Choroid plexus epithelial cell (primary cell): ENCODE data around the gene SLC2A8.
A peak's percentile ranks its signal among the peaks of the same experiment; 100 is the strongest.

Experiments
- DNase-seq: peaks from one replicate; pipeline ENCODE4 v3.0.0-alpha.2; 2010; ENCODE audit warnings: low read depth
- H3K4me3 ChIP-seq: 2 replicates; pipeline ENCODE4 v1.5.1; 2011; ENCODE audit warnings: low read depth, mild to moderate bottlenecking, control low read depth, low read length, moderate library complexity
- TF ChIP-seq, protein P1 (sequence below): conservative IDR thresholded peaks from 2 replicates; pipeline ENCODE4 v1.5.1; 2011; ENCODE audit warnings: low read depth, mild to moderate bottlenecking, control low read depth, inconsistent platforms, low read length, moderate library complexity

Gene SLC2A8

DNA sequence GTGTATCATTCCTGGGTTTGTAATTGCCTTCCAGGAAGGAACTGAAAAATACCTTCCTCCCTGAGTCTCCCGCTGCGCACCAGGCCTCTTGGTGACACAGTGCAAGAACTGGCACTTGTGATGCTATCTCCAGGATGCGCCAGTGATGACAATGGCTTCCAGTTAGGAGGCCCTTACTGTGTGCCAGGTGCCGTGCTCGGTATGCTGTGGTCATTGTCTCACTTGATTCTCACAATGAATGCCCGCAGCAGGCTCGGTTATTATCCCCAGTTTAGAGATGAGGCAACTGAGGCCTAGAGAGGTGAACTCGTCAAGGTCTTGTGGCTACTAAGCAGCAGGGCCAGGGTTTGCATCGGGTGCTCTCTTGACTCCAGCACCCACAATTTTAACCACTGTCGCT, 31.5 kb upstream of the SLC2A8 start:
- TF ChIP-seq, protein P1, sequence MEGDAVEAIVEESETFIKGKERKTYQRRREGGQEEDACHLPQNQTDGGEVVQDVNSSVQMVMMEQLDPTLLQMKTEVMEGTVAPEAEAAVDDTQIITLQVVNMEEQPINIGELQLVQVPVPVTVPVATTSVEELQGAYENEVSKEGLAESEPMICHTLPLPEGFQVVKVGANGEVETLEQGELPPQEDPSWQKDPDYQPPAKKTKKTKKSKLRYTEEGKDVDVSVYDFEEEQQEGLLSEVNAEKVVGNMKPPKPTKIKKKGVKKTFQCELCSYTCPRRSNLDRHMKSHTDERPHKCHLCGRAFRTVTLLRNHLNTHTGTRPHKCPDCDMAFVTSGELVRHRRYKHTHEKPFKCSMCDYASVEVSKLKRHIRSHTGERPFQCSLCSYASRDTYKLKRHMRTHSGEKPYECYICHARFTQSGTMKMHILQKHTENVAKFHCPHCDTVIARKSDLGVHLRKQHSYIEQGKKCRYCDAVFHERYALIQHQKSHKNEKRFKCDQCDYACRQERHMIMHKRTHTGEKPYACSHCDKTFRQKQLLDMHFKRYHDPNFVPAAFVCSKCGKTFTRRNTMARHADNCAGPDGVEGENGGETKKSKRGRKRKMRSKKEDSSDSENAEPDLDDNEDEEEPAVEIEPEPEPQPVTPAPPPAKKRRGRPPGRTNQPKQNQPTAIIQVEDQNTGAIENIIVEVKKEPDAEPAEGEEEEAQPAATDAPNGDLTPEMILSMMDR, result no peak

DNA sequence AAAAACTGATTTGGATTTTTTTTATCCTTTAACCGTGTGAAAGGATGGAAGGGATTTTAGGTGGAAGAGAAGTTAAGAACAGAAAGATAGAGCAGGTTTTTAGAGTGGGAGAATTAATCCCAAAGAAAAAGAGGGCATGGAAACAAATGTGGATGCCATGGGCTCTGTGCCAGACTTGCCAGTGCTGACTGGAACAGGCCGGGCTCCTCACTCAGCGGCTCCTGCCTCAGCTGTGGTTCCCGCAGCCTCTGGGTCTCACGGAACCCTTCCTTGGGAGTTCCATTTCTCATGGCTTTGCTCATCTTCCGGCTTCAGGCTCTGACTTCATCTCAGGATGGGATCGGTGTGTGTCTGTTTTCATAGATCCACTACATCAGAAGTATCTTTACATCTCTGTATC, 30.4 kb upstream of the SLC2A8 start:
- TF ChIP-seq, protein P1, result no peak
- H3K4me3 ChIP-seq, result no peak overlapping the region
- no peak for DNase-seq

More for the DNA sequence above, 31.5 kb upstream of the SLC2A8 start:
- H3K4me3 ChIP-seq, result no peak overlapping the region
- DNase-seq, result no peak

DNA sequence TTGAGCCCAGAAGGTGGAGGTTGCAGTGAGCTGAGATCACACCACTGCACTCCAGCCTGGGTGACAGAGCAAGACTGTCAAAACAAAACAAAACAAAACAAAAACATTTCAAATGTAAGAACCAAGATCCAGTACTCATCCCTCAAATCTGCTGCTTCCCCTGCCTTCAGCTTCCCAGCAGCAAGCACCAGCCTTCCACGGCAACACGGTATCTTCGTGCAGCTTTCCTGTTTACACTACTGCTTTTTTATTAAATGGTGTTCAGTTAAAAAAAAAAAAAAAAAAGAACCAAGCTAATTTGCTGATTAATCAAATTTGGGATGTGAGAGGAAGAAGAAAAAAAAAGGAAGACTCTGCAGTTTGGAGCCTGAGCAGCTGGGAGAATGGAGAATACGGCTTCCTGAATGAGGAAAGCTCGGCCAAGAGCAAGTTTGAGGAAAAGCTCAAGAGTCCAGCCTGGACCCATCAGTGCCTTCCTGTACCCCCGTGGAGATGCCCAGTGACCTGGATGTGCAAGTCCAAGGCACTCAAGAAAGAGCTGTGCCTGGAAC, 28.0 kb upstream of the SLC2A8 start:
- TF ChIP-seq, protein P1, result no peak
- DNase-seq, result no peak
- no peak overlapping the region for H3K4me3 ChIP-seq

DNA sequence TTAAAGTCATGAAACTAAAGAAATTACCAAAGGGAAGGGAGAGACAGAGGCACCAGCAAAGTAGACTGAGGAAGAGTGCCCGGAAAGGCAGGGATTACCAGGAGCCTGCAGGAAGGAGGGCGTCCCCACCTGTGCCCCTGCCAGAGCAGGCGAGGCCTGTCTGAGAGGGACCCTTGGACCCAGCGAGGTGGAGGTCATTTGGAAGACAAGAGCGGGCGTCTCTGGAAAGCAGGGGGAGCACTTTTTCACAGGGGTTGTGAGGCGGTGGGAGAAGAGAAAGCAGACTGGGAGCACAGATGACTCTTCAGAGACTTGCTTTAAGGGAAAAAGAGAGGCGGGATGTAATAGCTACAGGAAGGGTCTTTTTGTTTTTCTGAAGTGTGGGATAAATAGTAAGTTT, 27.5 kb upstream of the SLC2A8 start:
- no peak overlapping the region for H3K4me3 ChIP-seq
- no peak for DNase-seq
- TF ChIP-seq, protein P1, result no peak

DNA sequence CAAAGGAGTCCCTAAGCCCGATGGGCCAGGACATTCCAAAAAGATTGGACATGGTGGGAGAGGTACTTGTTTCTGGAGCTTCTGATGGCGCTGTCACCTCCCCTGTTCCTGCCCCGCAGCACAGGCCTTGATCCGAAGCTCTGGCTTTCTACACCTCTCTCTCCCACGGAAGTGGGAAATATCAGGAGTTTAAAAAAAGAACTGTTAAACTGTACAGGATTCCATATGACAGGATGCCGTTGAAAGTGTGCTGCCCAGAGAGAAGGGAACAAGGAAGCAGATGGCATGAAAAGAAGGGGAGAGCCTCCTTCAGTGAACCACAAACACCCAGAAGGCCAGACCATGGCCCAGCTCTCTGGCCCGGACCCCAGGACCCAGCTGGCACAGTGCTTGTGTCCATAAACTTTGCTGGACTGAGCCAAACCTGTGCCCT, 26.8 kb upstream of the SLC2A8 start:
- no peak overlapping the region for H3K4me3 ChIP-seq
- no peak for DNase-seq
- TF ChIP-seq, protein P1, result no peak

DNA sequence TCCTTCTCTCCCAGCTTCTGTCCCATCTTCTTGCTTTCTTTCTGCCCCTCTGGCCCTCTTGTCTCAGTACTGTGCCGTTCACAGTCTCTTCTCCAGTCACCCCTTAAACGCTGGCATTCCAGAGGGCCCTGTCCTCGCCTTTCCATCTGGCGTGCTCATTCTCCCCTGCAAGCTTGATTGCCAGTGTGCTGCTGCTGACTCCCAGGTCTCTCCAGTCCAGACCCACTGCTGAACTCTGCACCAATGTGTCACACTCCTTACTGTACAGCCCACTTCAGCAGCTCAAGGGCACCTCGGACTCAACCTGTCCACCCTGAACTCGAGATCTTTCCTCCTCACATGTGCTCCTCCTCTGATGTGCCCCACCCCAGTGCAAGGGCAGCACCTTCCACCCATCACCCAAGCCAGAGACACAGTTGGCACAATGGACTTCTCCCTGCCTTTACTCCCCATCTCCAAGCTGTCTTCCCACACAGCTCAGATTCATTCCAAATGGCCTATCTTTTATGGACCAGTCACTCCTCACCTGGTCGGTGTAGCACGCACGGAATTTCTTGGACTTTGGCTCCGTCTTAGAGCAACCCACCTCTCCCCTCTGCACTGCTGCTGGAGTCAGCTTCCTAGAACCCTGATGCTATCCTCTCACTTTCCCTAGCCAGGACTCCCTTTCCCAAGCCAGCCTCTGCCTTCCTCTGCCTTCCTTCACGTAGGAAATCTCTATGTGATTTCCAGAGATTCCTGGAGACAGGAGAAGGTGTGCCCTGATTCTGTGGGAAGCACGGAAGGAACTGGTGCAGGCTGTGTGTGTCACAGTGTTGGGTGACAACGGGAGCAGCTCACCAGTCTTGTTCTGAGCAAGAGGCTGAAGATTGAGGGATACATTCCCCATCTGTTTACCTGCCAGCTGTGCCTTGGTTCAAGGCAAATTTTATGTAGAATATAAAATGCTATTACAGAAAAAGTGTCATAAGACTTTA, 26.0 kb upstream of the SLC2A8 start:
- H3K4me3 ChIP-seq, result no peak overlapping the region
- TF ChIP-seq, protein P1, result no peak
- DNase-seq, result no peak

DNA sequence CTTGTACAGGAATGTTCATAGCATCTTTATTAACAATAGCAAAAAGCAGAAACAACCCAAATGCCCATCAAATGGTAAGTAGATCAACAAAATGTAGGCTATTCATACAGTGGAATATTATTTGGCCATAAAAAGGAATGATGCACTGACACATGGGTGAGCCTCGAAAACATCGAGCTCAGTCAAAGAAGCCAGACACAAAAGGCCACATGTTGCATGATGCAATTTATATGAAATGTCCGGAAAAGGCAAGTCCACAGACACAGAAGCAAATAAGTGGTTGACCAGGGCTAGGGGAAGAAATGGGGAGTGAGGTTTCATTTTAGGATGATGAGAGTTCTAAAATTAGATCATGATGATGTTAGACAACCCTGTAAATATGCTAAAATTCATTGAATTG, 16.5 kb upstream of the SLC2A8 start:
- TF ChIP-seq, protein P1, result no peak
- peak; percentile 10 for DNase-seq

More for the DNA sequence above, 16.5 kb upstream of the SLC2A8 start:
- H3K4me3 ChIP-seq, result no peak overlapping the region
